Endothelial cell of umbilical vein (primary cell): ENCODE data around the gene PODXL2. TPM values are rescaled to one million over a fixed set of nuclear protein-coding genes. Genes with fewer than 3 reads are reported as not detected.
A peak's percentile ranks its signal among the peaks of the same experiment; 100 is the strongest.

ENCODE experiments used
- Bru-seq: library from RNA; stranded (reverse); fragments of 400-500 nt; gene quantifications from one replicate; lab custom pipeline; 2021; lab: Mats Ljungman, UMichigan
- BruChase-seq, 2 experiments: library from RNA; stranded (reverse); fragments of 400-500 nt; gene quantifications; one replicate each; lab custom pipeline; 2021; lab: Mats Ljungman, UMichigan
- BruUV-seq: library from RNA; stranded (reverse); fragments of 400-500 nt; replicated peaks from 2 replicates; lab custom pipeline; 2021; lab: Mats Ljungman, UMichigan
- CTCF ChIA-PET: fragments of 300-600, 350-600 bp; sonication (Branson Sonifier 250); formaldehyde crosslinking; loops from one replicate; lab custom pipeline; 2021; ENCODE audit warnings: antibody characterized with exemption, inconsistent platforms; lab: Charles Lee
- POLR2A ChIA-PET: fragments of 300-600, 350-600 bp; sonication (Branson Sonifier 250); formaldehyde crosslinking; loops from one replicate; lab custom pipeline; 2021; ENCODE audit warnings: antibody characterized with exemption, inconsistent platforms; lab: Charles Lee
- DNase-seq: peaks from one replicate; pipeline ENCODE4 v3.0.0-alpha.2; 2011; ENCODE audit warnings: low read depth, low spot score
- FAIRE-seq: peaks from 2 replicates; lab custom pipeline; 2011; peaks lifted over from hg19 to GRCh38; lab: Jason Lieb, UNC
- H2AFZ ChIP-seq: 2 replicates; pipeline ENCODE4 v1.6.0; 2012; ENCODE audit warnings: low read depth, low read length, control low read depth, inconsistent platforms
- H3K27ac ChIP-seq: 2 replicates; pipeline ENCODE4 v1.5.1; 2011; ENCODE audit warnings: low read depth, mild to moderate bottlenecking, control low read depth, low read length, moderate library complexity; ENCODE audit not compliant: insufficient read depth
- H3K27me3 ChIP-seq, 2 experiments: 2 replicates each; pipeline versions ENCODE4 v1.6.0 to v1.6.1; 2011; ENCODE audit warnings: low read length in 2 of 2, mixed read lengths in 1 of 2; ENCODE audit not compliant: control insufficient read depth in 2 of 2, insufficient read depth in 2 of 2
- H3K36me3 ChIP-seq, 2 experiments: 2 replicates in 1 of 2; 3 replicates in 1 of 2; pipeline ENCODE4 v1.5.1; 2011; ENCODE audit warnings: low read length in 2 of 2, mild to moderate bottlenecking in 1 of 2, moderate library complexity in 1 of 2; ENCODE audit not compliant: control insufficient read depth in 2 of 2, insufficient read depth in 2 of 2; ENCODE audit errors: extremely low read depth in 1 of 2
- H3K4me1 ChIP-seq: 3 replicates; pipeline ENCODE4 v1.5.1; 2011; ENCODE audit warnings: mild to moderate bottlenecking, low read length; ENCODE audit not compliant: control insufficient read depth, insufficient read depth; ENCODE audit errors: extremely low read depth
- H3K4me2 ChIP-seq: 2 replicates; pipeline ENCODE4 v1.6.1; 2011; ENCODE audit warnings: low read length, control low read depth, mixed read lengths; ENCODE audit not compliant: insufficient read depth
- H3K4me3 ChIP-seq, 3 experiments: fragments of 200-600 bp in 1 of 3; sonication (generic), shearing (Covaris generic) in 1 of 3; replicated peaks in 1 of 3; 2 replicates each; pipeline ENCODE4 v1.5.1; 2011 to 2016; ENCODE audit warnings: control low read depth in 3 of 3, low read length in 3 of 3, mild to moderate bottlenecking in 2 of 3, inconsistent platforms in 1 of 3, low read depth in 1 of 3, moderate library complexity in 1 of 3; ENCODE audit not compliant: insufficient read depth in 1 of 3
- H3K79me2 ChIP-seq: 2 replicates; pipeline ENCODE4 v1.6.0; 2012; ENCODE audit warnings: low read length, inconsistent platforms; ENCODE audit not compliant: control insufficient read depth, insufficient read depth
- H3K9ac ChIP-seq: replicated peaks from 2 replicates; pipeline ENCODE3; 2011; ENCODE audit warnings: low read length, control low read depth; ENCODE audit not compliant: insufficient read depth; ENCODE audit errors: extremely low read depth
- H3K9me1 ChIP-seq: replicated peaks from 3 replicates; pipeline ENCODE4 v1.6.0; 2011; ENCODE audit warnings: mild to moderate bottlenecking, low read length; ENCODE audit not compliant: control insufficient read depth, insufficient read depth; ENCODE audit errors: extremely low read depth
- H3K9me3 ChIP-seq: replicated peaks from 2 replicates; pipeline ENCODE4 v1.5.1; 2012; ENCODE audit warnings: low read length, inconsistent platforms; ENCODE audit not compliant: control insufficient read depth, insufficient read depth
- H4K20me1 ChIP-seq: replicated peaks from 2 replicates; pipeline ENCODE3; 2011; ENCODE audit warnings: mild to moderate bottlenecking, low read length; ENCODE audit not compliant: control insufficient read depth, insufficient read depth; ENCODE audit errors: extremely low read depth
- CTCF ChIP-seq, 2 donors: IDR thresholded peaks; 1 replicate in 1 of 2; 2 replicates in 1 of 2; pipeline ENCODE4 v1.5.1; 2011; ENCODE audit warnings: low read length in 2 of 2, mild to moderate bottlenecking in 2 of 2, moderate library complexity in 2 of 2, control low read depth in 1 of 2, inconsistent platforms in 1 of 2, low read depth in 1 of 2; ENCODE audit not compliant: insufficient read depth in 1 of 2; ENCODE audit errors: extremely low read depth in 1 of 2
- FOS ChIP-seq: IDR thresholded peaks from 2 replicates; pipeline ENCODE4 v1.6.1; 2011; ENCODE audit warnings: mild to moderate bottlenecking, low read length, moderate library complexity, borderline replicate concordance; ENCODE audit not compliant: insufficient read depth
- POLR2AphosphoS5 ChIP-seq: IDR thresholded peaks from 2 replicates; pipeline ENCODE4 v1.6.1; 2012; ENCODE audit warnings: low read depth, mild to moderate bottlenecking, control low read depth, low read length, moderate library complexity; ENCODE audit not compliant: insufficient read depth
- dilution Hi-C: fragments of 300-500 bp; cut with MboI; formaldehyde crosslinking; loops from one replicate; pipeline ENCODE4 v1.15.0; 2019; ENCODE audit warnings: low sequenced_read_pairs; ENCODE audit not compliant: extremely low pct_ligation_motif_present
- intact Hi-C: fragments of 100-400 bp; cut with micrococcal nuclease; formaldehyde crosslinking; loops from one replicate; pipeline ENCODE4 v1.10.0; 2022
- long read RNA-seq: library from polyadenylated mRNA; stranded (forward); transcript quantifications from one replicate; pipeline ENCODE4 v2.0.0, GENCODE V29; 2021
- polyA minus RNA-seq, 3 experiments: library from RNA; depleted of rRNA, polyadenylated mRNA; stranded (reverse); fragments of >200 nt; gene quantifications; 1 replicate in 1 of 3; 2 replicates in 2 of 3; pipeline ENCODE4 v1.2.3, GENCODE V29; 2011
- polyA plus RNA-seq, 4 experiments: library from polyadenylated mRNA; depleted of rRNA in 3 of 4; stranded (reverse) in 3 of 4; unstranded in 1 of 4; fragments of >200 nt; gene quantifications; 2 replicates each; pipeline versions ENCODE4 v1.2.1 to v1.2.3, GENCODE V29; 2011 to 2012; ENCODE audit warnings: missing spikeins in 1 of 4
- total RNA-seq: library from RNA; stranded (reverse); gene quantifications from 2 replicates; pipeline ENCODE4 v1.2.3, GENCODE V29; 2021

The PODXL2 gene
- total RNA-seq: 5.3 and 6.5 TPM in 2 replicates
- polyA plus RNA-seq: 5.5 and 8.1 TPM in 2 replicates
- polyA plus RNA-seq (2011; cell fraction: cytosol; rRNA removed): 4.2 and 5.6 TPM in 2 replicates
- 3.3 and 3.7 TPM in 2 replicates for polyA plus RNA-seq (2011; cell fraction: nucleus; rRNA removed)
- 4.0 and 5.8 TPM in 2 replicates for polyA plus RNA-seq (2012)
- 2.1 and 3.8 TPM in 2 replicates for polyA minus RNA-seq
- 23.0 TPM for polyA minus RNA-seq (2011; cell fraction: cytosol; rRNA and poly(A)+ RNA removed)
- 0.82 and 1.4 TPM in 2 replicates for polyA minus RNA-seq (2011; cell fraction: nucleus; rRNA and poly(A)+ RNA removed)
- Bru-seq, nascent RNA: percentile 29 among the genes with signal in this experiment
- BruChase-seq, experiment 1, labeled RNA remaining after a 6-hour chase: percentile 27 among the genes with signal in this experiment
- percentile 23 among the genes with signal in this experiment for BruChase-seq, experiment 2, labeled RNA remaining after a 2-hour chase
- long read RNA-seq, transcript PODXL2-201 (8 exons, 2,186 nt): major isoform, 35 of 36 reads
- long read RNA-seq, partial matches to known transcripts: 1 of 36 reads
- long read RNA-seq, other reads (novel, unspliced or antisense): 0 of 36 reads

GRCh38 chr3:127628788-127629466, at the start of gene PODXL2:
PODXL2 (plus strand) TSS chr3:127629185; CDS start chr3:127629220, 35 bp downstream.
- CTCF ChIA-PET: interaction anchor here (0.6 to 1.0 kb wide), 2 partner anchors 54 to 194 kb away, joined by 3 to 6 read pairs; no protein-coding TSS in a partner anchor
- BruUV-seq: no TSS peak

More at GRCh38 chr3:127628788-127629466, at the start of gene PODXL2:
- FAIRE-seq (no peak), DNase-seq (peak; percentile 47)
- H3K9me1 ChIP-seq: no peaks in the 10 kb centered on the region
- POLR2A ChIA-PET: no interaction called here
- peak within 1 kb of the TSS; percentile 7 for H3K9ac ChIP-seq
- no peaks in the 10 kb centered on the region for H4K20me1 ChIP-seq
- intact Hi-C loops: no loop called here
- no peaks in the 10 kb centered on the region for H3K79me2 ChIP-seq
- H3K4me3 ChIP-seq: peak within 1 kb of the TSS in 2 of 3 experiments; percentile 13 to 38
- TF ChIP-seq CTCF (IDR thresholded peaks at IDR 0.05; ENCODE audit: extremely low read depth in 1 of 2, insufficient read depth in 1 of 2, low read depth in 1 of 2, low read length in 2 of 2) (no peak), FOS (no peak), POLR2AphosphoS5 (no peak)
- no peak within 1 kb of the TSS for H3K27ac ChIP-seq
- H2AFZ ChIP-seq: peak within 1 kb of the TSS; percentile 43
- no peaks in the 10 kb centered on the region for H3K36me3 ChIP-seq
- H3K4me1 ChIP-seq: peaks cover 6% of the 10 kb centered on the region
- dilution Hi-C loops: no loop called here
- H3K4me2 ChIP-seq: peak within 1 kb of the TSS; percentile 24
- H3K27me3 ChIP-seq: peaks cover 32 to 35% of the 10 kb centered on the region in 2 experiments
- no peaks in the 10 kb centered on the region for H3K9me3 ChIP-seq
